Neural progenitor cell (in vitro differentiated cells): ENCODE measurements around the gene PARN. TPM values are rescaled to one million over a fixed set of nuclear protein-coding genes. Genes with fewer than 3 reads are reported as not detected.
"Not testable (repeated sequence)": the region's sequence is repeated elsewhere in the genome, so short reads cannot be mapped to it uniquely, and the experiment has no call there.

Experiments used
- DNase-seq: peaks from one replicate; pipeline ENCODE4 v3.0.0-alpha.2; 2016; ENCODE audit warnings: low spot score
- H2AFZ ChIP-seq: fragments of 200-600 bp; sonication (generic); replicated peaks from 2 replicates; pipeline ENCODE4 v1.6.1; 2016; ENCODE audit warnings: antibody characterized with exemption
- H3F3A ChIP-seq: fragments of 200-600 bp; sonication (generic); 2 replicates; pipeline ENCODE4 v1.6.1; 2016; ENCODE audit warnings: antibody characterized with exemption, low read depth
- H3K27ac ChIP-seq: fragments of 200-600 bp; sonication (generic); 2 replicates; pipeline ENCODE4 v1.5.1; 2016; ENCODE audit warnings: mild to moderate bottlenecking
- H3K27me3 ChIP-seq: fragments of 200-600 bp; sonication (generic); 2 replicates; pipeline ENCODE4 v1.6.1; 2016; ENCODE audit warnings: mild to moderate bottlenecking, moderate library complexity
- H3K36me3 ChIP-seq: fragments of 200-600 bp; sonication (generic); 2 replicates; pipeline ENCODE4 v1.5.1; 2016
- H3K4me1 ChIP-seq: fragments of 200-600 bp; sonication (generic); 2 replicates; pipeline ENCODE4 v1.6.1; 2016; ENCODE audit warnings: mixed run types
- H3K4me2 ChIP-seq: fragments of 200-600 bp; sonication (generic); 2 replicates; pipeline ENCODE4 v1.6.1; 2016
- H3K4me3 ChIP-seq: fragments of 200-600 bp; sonication (generic); 2 replicates; pipeline ENCODE4 v1.5.1; 2016
- H3K79me2 ChIP-seq: fragments of 200-600 bp; sonication (generic); 2 replicates; pipeline ENCODE4 v1.6.1; 2016; ENCODE audit warnings: low read depth
- H3K9ac ChIP-seq: fragments of 200-600 bp; sonication (generic); 2 replicates; pipeline ENCODE4 v1.6.1; 2016
- H3K9me3 ChIP-seq: fragments of 200-600 bp; sonication (generic); 2 replicates; pipeline ENCODE4 v1.5.1; 2016; ENCODE audit warnings: low read depth
- H4K20me1 ChIP-seq: fragments of 200-600 bp; sonication (generic); 2 replicates; pipeline ENCODE4 v1.6.1; 2016; ENCODE audit warnings: low read depth
- H3K27ac Mint-ChIP-seq: 3 replicates; pipeline ENCODE4 v1.8.0; 2021; ENCODE audit warnings: mixed read lengths
- H3K27me3 Mint-ChIP-seq: 2 replicates; pipeline ENCODE4 v1.8.0; 2022; ENCODE audit warnings: low read depth, mild to moderate bottlenecking, inconsistent platforms, moderate library complexity, mixed read lengths; ENCODE audit not compliant: insufficient read depth
- H3K36me3 Mint-ChIP-seq: 3 replicates; pipeline ENCODE4 v1.8.0; 2021; ENCODE audit warnings: mixed read lengths
- H3K4me1 Mint-ChIP-seq: 3 replicates; pipeline ENCODE4 v1.8.0; 2021; ENCODE audit warnings: mixed read lengths
- H3K4me3 Mint-ChIP-seq: 3 replicates; pipeline ENCODE4 v1.8.0; 2021; ENCODE audit warnings: mild to moderate bottlenecking, moderate library complexity, mixed read lengths
- H3K9me3 Mint-ChIP-seq: 3 replicates; pipeline ENCODE4 v1.8.0; 2020; ENCODE audit warnings: mixed read lengths
- EZH2 ChIP-seq: fragments of 200-600 bp; sonication (generic); IDR thresholded peaks from 2 replicates; pipeline ENCODE4 v1.6.1; 2017; ENCODE audit warnings: antibody characterized with exemption, mild to moderate bottlenecking, moderate library complexity
- EZH2phosphoT487 ChIP-seq: fragments of 200-600 bp; sonication (generic); IDR thresholded peaks from 2 replicates; pipeline ENCODE4 v1.6.1; 2017; ENCODE audit warnings: antibody characterized with exemption
- total RNA-seq: library from RNA; depleted of rRNA; stranded (reverse); fragments of >200 nt; gene quantifications from 2 replicates; pipeline ENCODE4 v1.2.3, GENCODE V29; 2015; ENCODE audit warnings: low replicate concordance
- TF ChIP-seq, protein P1 (sequence below): fragments of 200-600 bp; sonication (generic); IDR thresholded peaks from 2 replicates; pipeline ENCODE4 v1.5.1; 2017; ENCODE audit warnings: antibody characterized with exemption, mild to moderate bottlenecking

PARN gene
- total RNA-seq, 1 donor from 2014 or later: 53.5 TPM

DNA sequence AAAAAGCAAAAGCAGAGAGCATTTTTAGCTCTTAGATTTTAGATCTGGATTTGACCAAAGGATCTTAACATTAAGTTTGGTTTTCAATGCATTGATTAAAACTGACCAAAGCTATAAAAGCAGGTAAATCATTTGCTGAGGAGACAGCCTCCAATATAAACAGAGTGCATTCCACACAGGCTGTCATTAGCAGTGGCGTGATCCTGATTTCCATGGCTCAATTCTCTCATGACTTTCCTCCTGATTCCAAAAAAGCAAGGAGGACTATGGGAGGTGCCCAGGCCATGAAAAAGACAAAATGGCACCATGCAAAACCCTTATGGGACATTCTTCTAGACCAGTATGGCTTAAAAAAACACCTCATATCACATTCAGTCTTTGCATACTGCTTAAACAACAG, 53.5 kb downstream of the PARN start:
- Mint-ChIP-seq H3K36me3 (peaks cover 45% of the 10 kb centered on the region), H3K27me3 (peaks cover 5% of the 10 kb centered on the region), H3K9me3 (peaks cover 12% of the 10 kb centered on the region), H3K4me3 (no peak overlapping the region), H3K4me1 (no peaks in the 10 kb centered on the region), H3K27ac (no peak overlapping the region)
- no peaks in the 10 kb centered on the region for H3K36me3 ChIP-seq
- H3K27me3 ChIP-seq: no peaks in the 10 kb centered on the region
- H3F3A ChIP-seq: no peaks in the 10 kb centered on the region
- no peaks in the 10 kb centered on the region for H4K20me1 ChIP-seq
- H3K4me3 ChIP-seq: no peak overlapping the region
- H3K79me2 ChIP-seq: no peaks in the 10 kb centered on the region
- no peaks in the 10 kb centered on the region for H3K4me1 ChIP-seq
- H3K9me3 ChIP-seq: no peaks in the 10 kb centered on the region
- H3K9ac ChIP-seq: no peak overlapping the region
- H3K4me2 ChIP-seq: no peak overlapping the region
- DNase-seq: no peak
- no peak overlapping the region for H2AFZ ChIP-seq
- no peak for TF ChIP-seq EZH2phosphoT487
- TF ChIP-seq EZH2: no peak
- TF ChIP-seq, protein P1, sequence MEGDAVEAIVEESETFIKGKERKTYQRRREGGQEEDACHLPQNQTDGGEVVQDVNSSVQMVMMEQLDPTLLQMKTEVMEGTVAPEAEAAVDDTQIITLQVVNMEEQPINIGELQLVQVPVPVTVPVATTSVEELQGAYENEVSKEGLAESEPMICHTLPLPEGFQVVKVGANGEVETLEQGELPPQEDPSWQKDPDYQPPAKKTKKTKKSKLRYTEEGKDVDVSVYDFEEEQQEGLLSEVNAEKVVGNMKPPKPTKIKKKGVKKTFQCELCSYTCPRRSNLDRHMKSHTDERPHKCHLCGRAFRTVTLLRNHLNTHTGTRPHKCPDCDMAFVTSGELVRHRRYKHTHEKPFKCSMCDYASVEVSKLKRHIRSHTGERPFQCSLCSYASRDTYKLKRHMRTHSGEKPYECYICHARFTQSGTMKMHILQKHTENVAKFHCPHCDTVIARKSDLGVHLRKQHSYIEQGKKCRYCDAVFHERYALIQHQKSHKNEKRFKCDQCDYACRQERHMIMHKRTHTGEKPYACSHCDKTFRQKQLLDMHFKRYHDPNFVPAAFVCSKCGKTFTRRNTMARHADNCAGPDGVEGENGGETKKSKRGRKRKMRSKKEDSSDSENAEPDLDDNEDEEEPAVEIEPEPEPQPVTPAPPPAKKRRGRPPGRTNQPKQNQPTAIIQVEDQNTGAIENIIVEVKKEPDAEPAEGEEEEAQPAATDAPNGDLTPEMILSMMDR: no peak
- no peak overlapping the region for H3K27ac ChIP-seq

DNA sequence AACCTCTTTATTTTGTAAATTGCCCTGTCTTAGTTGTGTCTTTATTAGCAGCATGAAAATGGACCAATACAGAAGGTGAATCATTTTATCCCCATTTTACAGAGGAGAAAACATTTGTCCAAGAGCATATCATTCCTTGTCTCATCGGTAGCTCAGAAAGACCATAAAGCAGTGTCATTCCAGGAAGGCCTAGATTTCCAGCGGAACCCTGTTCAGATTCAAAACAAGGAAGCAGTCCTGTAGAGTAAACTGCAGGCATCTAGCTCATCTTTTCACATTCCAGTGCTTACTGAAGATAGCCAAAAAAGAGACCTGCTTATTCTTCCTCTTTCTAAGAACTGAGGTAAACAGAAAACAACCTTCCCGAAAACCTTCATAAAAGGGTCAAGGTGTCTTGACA, 54.0 kb downstream of the PARN start:
- H3K4me3 Mint-ChIP-seq: no peak overlapping the region
- Histone ChIP-seq H3F3A (no peaks in the 10 kb centered on the region), H3K9ac (no peak overlapping the region), H3K9me3 (no peaks in the 10 kb centered on the region), H3K27ac (no peak overlapping the region), H4K20me1 (no peaks in the 10 kb centered on the region), H3K4me1 (no peaks in the 10 kb centered on the region), H3K27me3 (no peaks in the 10 kb centered on the region), H2AFZ (no peak overlapping the region), H3K36me3 (no peaks in the 10 kb centered on the region), H3K4me2 (no peak overlapping the region), H3K79me2 (no peaks in the 10 kb centered on the region), H3K4me3 (no peak overlapping the region)
- peaks cover 45% of the 10 kb centered on the region for H3K36me3 Mint-ChIP-seq
- peaks cover 5% of the 10 kb centered on the region for H3K27me3 Mint-ChIP-seq
- peaks cover 12% of the 10 kb centered on the region for H3K9me3 Mint-ChIP-seq
- H3K4me1 Mint-ChIP-seq: no peaks in the 10 kb centered on the region
- DNase-seq: no peak
- TF ChIP-seq EZH2phosphoT487: no peak
- TF ChIP-seq EZH2: no peak
- TF ChIP-seq, protein P1: no peak
- no peak overlapping the region for H3K27ac Mint-ChIP-seq

GRCh38 chr16:14574698-14575415, 55.2 kb downstream of the PARN start:
- H3K4me1 ChIP-seq, H3K27ac Mint-ChIP-seq, H2AFZ ChIP-seq, H3K27me3 ChIP-seq, H3K4me1 Mint-ChIP-seq, DNase-seq, H3K36me3 ChIP-seq, H3K9ac ChIP-seq, H3F3A ChIP-seq, H3K79me2 ChIP-seq, H3K4me3 ChIP-seq, H4K20me1 ChIP-seq, H3K9me3 ChIP-seq, H3K4me3 Mint-ChIP-seq, H3K4me2 ChIP-seq, H3K27me3 Mint-ChIP-seq, H3K27ac ChIP-seq: not testable (repeated sequence)
- H3K36me3 Mint-ChIP-seq: peaks cover 41% of the 10 kb centered on the region
- peaks cover 12% of the 10 kb centered on the region for H3K9me3 Mint-ChIP-seq

- Histone ChIP-seq H3K4me2 (no peak overlapping the region), H3K9me3 (no peaks in the 10 kb centered on the region), H4K20me1 (no peaks in the 10 kb centered on the region), H3F3A (no peaks in the 10 kb centered on the region), H3K4me3 (no peak overlapping the region), H3K27me3 (no peaks in the 10 kb centered on the region), H3K4me1 (no peaks in the 10 kb centered on the region), H3K79me2 (no peaks in the 10 kb centered on the region), H3K36me3 (no peaks in the 10 kb centered on the region), H3K9ac (no peak overlapping the region), H3K27ac (no peak overlapping the region), H2AFZ (no peak overlapping the region)
- no peak for DNase-seq
- Mint-ChIP-seq H3K36me3 (peaks cover 36% of the 10 kb centered on the region), H3K27me3 (peaks cover 3% of the 10 kb centered on the region), H3K9me3 (peaks cover 12% of the 10 kb centered on the region), H3K4me3 (no peak overlapping the region), H3K27ac (no peak overlapping the region), H3K4me1 (no peaks in the 10 kb centered on the region)
- TF ChIP-seq EZH2 (no peak), EZH2phosphoT487 (no peak)
- TF ChIP-seq, protein P1: no peak
These were observed 57.5 kb downstream of the PARN start for GRCh38 chr16:14572535-14572934.
